HepG2 (cell line): ENCODE measurements around the gene REEP2. TPM values are rescaled to one million over a fixed set of nuclear protein-coding genes. Genes with fewer than 3 reads are reported as not detected.
A peak's percentile ranks its signal among the peaks of the same experiment; 100 is the strongest.

ENCODE experiments used
- ASH2L ChIP-seq: fragments of 300-600, 200-600 bp; sonication (generic); IDR thresholded peaks from 2 replicates; pipeline ENCODE4 v1.7.0; 2017; ENCODE audit warnings: low read depth, mild to moderate bottlenecking, moderate library complexity, mixed read lengths, low read length; ENCODE audit not compliant: insufficient read length
- ATF1 ChIP-seq: IDR thresholded peaks from 2 replicates; pipeline ENCODE4 v1.6.1; 2016; ENCODE audit warnings: mild to moderate bottlenecking, control low read depth
- CAMTA2 ChIP-seq: sonication (generic); formaldehyde crosslinking; IDR thresholded peaks from 2 replicates; pipeline ENCODE4 v1.4.0; 2020; ENCODE audit warnings: mild to moderate bottlenecking, missing genetic modification reagents, borderline replicate concordance
- CENPT ChIP-seq: sonication (generic); formaldehyde crosslinking; IDR thresholded peaks from 2 replicates; pipeline ENCODE4 v1.8.0; 2022; ENCODE audit warnings: low read depth, mild to moderate bottlenecking, moderate library complexity, missing genetic modification reagents
- DPF2 ChIP-seq: sonication (generic); formaldehyde crosslinking; IDR thresholded peaks from 2 replicates; pipeline ENCODE4 v1.4.0; 2020; ENCODE audit warnings: mild to moderate bottlenecking, low read depth, missing genetic modification reagents, borderline replicate concordance
- E2F5 ChIP-seq: sonication (generic); formaldehyde crosslinking; conservative IDR thresholded peaks from 2 replicates; pipeline ENCODE4 v1.4.0; 2020; ENCODE audit warnings: missing genetic modification reagents
- HMG20A ChIP-seq: IDR thresholded peaks from 2 replicates; pipeline ENCODE4 v1.6.1; 2016; ENCODE audit warnings: borderline replicate concordance
- HMGXB4 ChIP-seq, 2 experiments: sonication (generic) in 1 of 2; formaldehyde crosslinking in 1 of 2; IDR thresholded peaks; 2 replicates each; pipeline versions ENCODE4 v1.4.0 to v1.6.1; 2018 to 2020; ENCODE audit warnings: missing genetic modification reagents in 2 of 2, borderline replicate concordance in 1 of 2, low read depth in 1 of 2, mild to moderate bottlenecking in 1 of 2, missing biosample characterization in 1 of 2
- KLF15 ChIP-seq: sonication (generic); formaldehyde crosslinking; IDR thresholded peaks from 2 replicates; pipeline ENCODE4 v1.8.1; 2023; ENCODE audit warnings: borderline replicate concordance, mild to moderate bottlenecking, inconsistent platforms, missing genetic modification reagents, mixed read lengths
- KLF9 ChIP-seq: IDR thresholded peaks from 2 replicates; pipeline ENCODE4 v1.6.1; 2016; ENCODE audit warnings: low read depth
- NCOA1 ChIP-seq: sonication (generic); formaldehyde crosslinking; IDR thresholded peaks from 2 replicates; pipeline ENCODE4 v1.9.0; 2021; ENCODE audit warnings: missing genetic modification reagents
- NFATC3 ChIP-seq: sonication (generic); formaldehyde crosslinking; IDR thresholded peaks from 2 replicates; pipeline ENCODE4 v1.5.1; 2020; ENCODE audit warnings: mild to moderate bottlenecking, missing genetic modification reagents
- NFE2L2 ChIP-seq: fragments of 150-350 bp; IDR thresholded peaks from 2 replicates; pipeline ENCODE4 v1.6.1; 2014; ENCODE audit warnings: low read length
- SIX1 ChIP-seq: sonication (generic); formaldehyde crosslinking; IDR thresholded peaks from 2 replicates; pipeline ENCODE4 v1.4.0; 2020; ENCODE audit warnings: missing genetic modification reagents, borderline replicate concordance
- SIX4 ChIP-seq: sonication (generic); formaldehyde crosslinking; IDR thresholded peaks from 2 replicates; pipeline ENCODE4 v1.4.0; 2020; ENCODE audit warnings: missing genetic modification reagents
- SMARCE1 ChIP-seq: fragments of 450-650 bp; IDR thresholded peaks from 2 replicates; pipeline ENCODE4 v1.6.1; 2017; ENCODE audit warnings: borderline replicate concordance
- TFDP2 ChIP-seq: sonication (generic); formaldehyde crosslinking; IDR thresholded peaks from 2 replicates; pipeline ENCODE4 v1.4.0; 2020; ENCODE audit warnings: missing genetic modification reagents
- TIGD3 ChIP-seq: sonication (generic); formaldehyde crosslinking; IDR thresholded peaks from 2 replicates; pipeline ENCODE4 v1.5.1; 2020; ENCODE audit warnings: mild to moderate bottlenecking, missing genetic modification reagents, borderline replicate concordance
- TOE1 ChIP-seq: sonication (generic); formaldehyde crosslinking; IDR thresholded peaks from 2 replicates; pipeline ENCODE4 v1.4.0; 2020; ENCODE audit warnings: mild to moderate bottlenecking, missing genetic modification reagents
- U2AF2 ChIP-seq: fragments of 200-400 bp; formaldehyde crosslinking; IDR thresholded peaks from 2 replicates; pipeline ENCODE4 v1.6.1; 2017; ENCODE audit warnings: low read depth, mild to moderate bottlenecking, low read length
- ZNF235 ChIP-seq: sonication (generic); formaldehyde crosslinking; IDR thresholded peaks from 2 replicates; pipeline ENCODE4 v1.8.1; 2023; ENCODE audit warnings: mild to moderate bottlenecking, missing genetic modification reagents, borderline replicate concordance
- ZNF264 ChIP-seq: sonication (generic); formaldehyde crosslinking; IDR thresholded peaks from 2 replicates; pipeline ENCODE4 v1.4.0; 2020; ENCODE audit warnings: missing genetic modification reagents
- ZNF589 ChIP-seq: sonication (generic); formaldehyde crosslinking; conservative IDR thresholded peaks from 2 replicates; pipeline ENCODE4 v1.8.0; 2022; ENCODE audit warnings: mild to moderate bottlenecking, moderate library complexity, missing genetic modification reagents
- ZNF605 ChIP-seq: sonication (generic); formaldehyde crosslinking; IDR thresholded peaks from 2 replicates; pipeline ENCODE4 v1.8.0; 2022; ENCODE audit warnings: mild to moderate bottlenecking, missing genetic modification reagents
- ZNF788 ChIP-seq: sonication (generic); formaldehyde crosslinking; IDR thresholded peaks from 2 replicates; pipeline ENCODE4 v1.5.0; 2020; ENCODE audit warnings: mild to moderate bottlenecking, missing genetic modification reagents, borderline replicate concordance
- ZSCAN30 ChIP-seq: sonication (generic); formaldehyde crosslinking; IDR thresholded peaks from 2 replicates; pipeline ENCODE4 v1.5.0; 2020; ENCODE audit warnings: mild to moderate bottlenecking, missing genetic modification reagents
- polyA plus RNA-seq, 8 experiments: library from polyadenylated mRNA; depleted of rRNA in 3 of 8; stranded (reverse) in 7 of 8; unstranded in 1 of 8; fragments of >200 nt; fragmentation: Illumina TruSeq in 4 of 8; extraction: Trizol in 4 of 8; gene quantifications; 2 replicates each; pipeline versions ENCODE4 v1.2.1 to v1.2.3, GENCODE V29; 2011 to 2016; ENCODE audit warnings: low read depth in 4 of 8, missing spikeins in 1 of 8, mixed read lengths in 1 of 8; ENCODE audit not compliant: insufficient read depth in 1 of 8
- total RNA-seq, 5 experiments: library from RNA; depleted of rRNA; stranded (reverse); fragments of >200 nt; fragmentation: Illumina TruSeq; extraction: Trizol; gene quantifications; 2 replicates each; pipeline ENCODE4 v1.2.3, GENCODE V29; 2016; ENCODE audit warnings: low read depth in 1 of 5

Gene REEP2
- total and polyA plus RNA-seq, 2 of the 13 experiments (the other 11 are each of a cell fraction or from before 2014, with no cell fraction given), result 5.3 to 7.8 TPM

GRCh38 chr5:138466125-138466899 lies 27.5 kb downstream of the REEP2 start (continued):
- TF ChIP-seq CENPT (CRISPR knock-in tag) (no peak), E2F5 (no peak), ZSCAN30 (no peak; the same call in 1 of the 2 replicates), SIX4 (CRISPR knock-in tag) (no peak), DPF2 (no peak), KLF9 (CRISPR knock-in tag) (no peak), NCOA1 (no peak), ZNF264 (CRISPR knock-in tag) (no peak), ASH2L (no peak), TOE1 (CRISPR knock-in tag) (no peak), NFE2L2 (no peak), ZNF235 (CRISPR knock-in tag) (no peak; the same call in 1 of the 2 replicates), TFDP2 (no peak), HMG20A (CRISPR knock-in tag) (no peak), U2AF2 (no peak), KLF15 (CRISPR knock-in tag) (no peak), CAMTA2 (CRISPR knock-in tag) (no peak), SMARCE1 (no peak), SIX1 (CRISPR knock-in tag) (no peak), ZNF589 (CRISPR knock-in tag) (no peak), HMGXB4 (CRISPR knock-in tag; IDR thresholded peaks at IDR 0.05; ENCODE audit: borderline replicate concordance in 1 of 2, low read depth in 1 of 2) (peak in 1 of 2 experiments; percentile 25; a peak in 1 of 4 replicates), ATF1 (CRISPR knock-in tag) (no peak), ZNF788 (no peak), TIGD3 (CRISPR knock-in tag) (no peak), NFATC3 (no peak), ZNF605 (no peak)
